HG03139 (cell line): ENCODE data around the gene MSANTD7.
"Not testable (repeated sequence)": the region's sequence is repeated elsewhere in the genome, so short reads cannot be mapped to it uniquely, and the experiment has no call there.

Experiments used
- ATAC-seq: cut with Tn5 transposase; IDR thresholded peaks from one replicate; pipeline ENCODE4 v1.9.1; 2021; ENCODE audit not compliant: unreplicated experiment

Gene MSANTD7

GRCh38 chr10:14837003-14837756 is 926 bp upstream of the MSANTD7 start:
- ATAC-seq = no peak

- ATAC-seq = peak; percentile 6
Observed at GRCh38 chr10:14838582-14839304, 637 bp downstream of the MSANTD7 start.

GRCh38 chr10:14839305-14839695 is 1.2 kb downstream of the MSANTD7 start:
- ATAC-seq = no peak

GRCh38 chr10:14840178-14840577 is 2.1 kb downstream of the MSANTD7 start:
- ATAC-seq = no peak

GRCh38 chr10:14843327-14843988 is 5.4 kb downstream of the MSANTD7 start:
- no peak for ATAC-seq

- ATAC-seq = no peak
Observed at GRCh38 chr10:14844948-14845347, 6.8 kb downstream of the MSANTD7 start.

- ATAC-seq = no peak
Observed at GRCh38 chr10:14852236-14852635, 14.1 kb downstream of the MSANTD7 start.

- ATAC-seq = no peak
Observed at GRCh38 chr10:14855453-14855852, 17.3 kb downstream of the MSANTD7 start.

GRCh38 chr10:14858338-14858960 is 20.3 kb downstream of the MSANTD7 start:
- no peak for ATAC-seq

- ATAC-seq = no peak
Observed at GRCh38 chr10:14859043-14859442, 20.9 kb downstream of the MSANTD7 start.

GRCh38 chr10:14859775-14860174 is 21.7 kb downstream of the MSANTD7 start:
- no peak for ATAC-seq

- ATAC-seq = no peak
Observed at GRCh38 chr10:14860791-14861190, 22.7 kb downstream of the MSANTD7 start.

- ATAC-seq = not testable (repeated sequence)
Observed at GRCh38 chr10:14864466-14864865, 26.4 kb downstream of the MSANTD7 start.

GRCh38 chr10:14864871-14865270 is 26.8 kb downstream of the MSANTD7 start:
- ATAC-seq = not testable (repeated sequence)

- ATAC-seq = no peak
Observed at GRCh38 chr10:14873090-14873760, 35.1 kb downstream of the MSANTD7 start.

GRCh38 chr10:14875941-14876340 is 37.8 kb downstream of the MSANTD7 start:
- no peak for ATAC-seq

- no peak for ATAC-seq
Observed at GRCh38 chr10:14876764-14877163, 38.7 kb downstream of the MSANTD7 start.

GRCh38 chr10:14878266-14879123 is 40.4 kb downstream of the MSANTD7 start, which contains the start of gene SUV39H2:
TSS of gene SUV39H2 (plus strand) at chr10:14878866. CDS start at chr10:14878889, 23 bp downstream.
- ATAC-seq = peak; percentile 88

GRCh38 chr10:14879124-14879927 is 41.2 kb downstream of the MSANTD7 start:
- no peak for ATAC-seq
